Neural progenitor cell (in vitro differentiated cells): ENCODE data around the gene P3H2.

Experiments
- CTCF ChIP-seq: fragments of 200-600 bp; sonication (generic); IDR thresholded peaks from 2 replicates; pipeline ENCODE4 v1.5.1; 2017; ENCODE audit warnings: antibody characterized with exemption, mild to moderate bottlenecking
- EZH2 ChIP-seq: fragments of 200-600 bp; sonication (generic); IDR thresholded peaks from 2 replicates; pipeline ENCODE4 v1.6.1; 2017; ENCODE audit warnings: antibody characterized with exemption, mild to moderate bottlenecking, moderate library complexity
- EZH2phosphoT487 ChIP-seq: fragments of 200-600 bp; sonication (generic); IDR thresholded peaks from 2 replicates; pipeline ENCODE4 v1.6.1; 2017; ENCODE audit warnings: antibody characterized with exemption

- TF ChIP-seq CTCF (peak; percentile 39), EZH2 (no peak), EZH2phosphoT487 (no peak)
Measured at GRCh38 chr3:190032923-190033322, 87.8 kb downstream of the P3H2 start.
